Thyroid gland (tissue), 4 donors: Measurements from ENCODE around the gene SMG6. TPM values are rescaled to one million over a fixed set of nuclear protein-coding genes. Genes with fewer than 3 reads are reported as not detected.
"Not testable (repeated sequence)": the region's sequence is repeated elsewhere in the genome, so short reads cannot be mapped to it uniquely, and the experiment has no call there.

Experiments used
- DNase-seq, 2 donors: peaks; one replicate each; pipeline ENCODE4 v3.0.0-alpha.2; 2019
- H3K27ac ChIP-seq, 3 donors: fragments of 200-600 bp; sonication (generic); 1 replicate in 2 of 3; 2 replicates in 1 of 3; pipeline ENCODE4 v1.5.1; 2016 to 2019; ENCODE audit warnings: mild to moderate bottlenecking in 1 of 3, moderate library complexity in 1 of 3
- H3K27me3 ChIP-seq: fragments of 200-600 bp; sonication (generic); one replicate; pipeline ENCODE4 v1.5.1; 2019
- H3K36me3 ChIP-seq, 2 donors: fragments of 200-600 bp; sonication (generic); one replicate each; pipeline ENCODE4 v1.5.1; 2016 to 2019
- H3K4me1 ChIP-seq, 2 donors: fragments of 200-600 bp; sonication (generic); one replicate each; pipeline ENCODE4 v1.5.1; 2017 to 2019
- H3K4me3 ChIP-seq, 3 donors: fragments of 200-600 bp; sonication (generic); replicated peaks in 1 of 3; 1 replicate in 2 of 3; 2 replicates in 1 of 3; pipeline ENCODE4 v1.5.1; 2016; ENCODE audit warnings: mild to moderate bottlenecking in 1 of 3
- H3K9me3 ChIP-seq: fragments of 200-600 bp; sonication (generic); one replicate; pipeline ENCODE4 v1.5.1; 2017
- CTCF ChIP-seq, 6 experiments: fragments of 200-600 bp in 3 of 6; fragments of 450-650 bp in 3 of 6; sonication (generic) in 3 of 6; IDR thresholded peaks; one replicate each; pipeline ENCODE4 v1.5.1; 2016 to 2019; ENCODE audit warnings: antibody characterized with exemption in 6 of 6, mild to moderate bottlenecking in 2 of 6, inconsistent platforms in 1 of 6, moderate library complexity in 1 of 6
- POLR2A ChIP-seq, 2 donors: fragments of 450-650 bp; IDR thresholded peaks; one replicate each; pipeline ENCODE4 v1.6.1; 2017; ENCODE audit warnings: antibody characterized with exemption in 2 of 2, mild to moderate bottlenecking in 2 of 2, moderate library complexity in 1 of 2
- WGBS, 2 donors: methylation state at CpG; one replicate each; pipeline ENCODE4 v1.1.5; 2017; 5-methylcytosine and 5-hydroxymethylcytosine counted together
- intact Hi-C: fragments of 100-400 bp; cut with DNase I; formaldehyde crosslinking; loops from one replicate; pipeline ENCODE4 v1.15.1; 2023
- total RNA-seq, 4 donors: library from RNA; depleted of rRNA; stranded (reverse); fragments of >200 nt; gene quantifications; one replicate each; pipeline ENCODE4 v1.2.3, GENCODE V29; 2016

The SMG6 gene
- total RNA-seq, 4 donors from 2014 or later: 26.0 to 35.9 (median 32.9) TPM

- no peaks in the 10 kb centered on the region for H3K27me3 ChIP-seq
- TF ChIP-seq CTCF (IDR thresholded peaks at IDR 0.05) (no peak), POLR2A (IDR thresholded peaks at IDR 0.05) (no peak)
- H3K27ac ChIP-seq: no peak overlapping the region
- no peaks in the 10 kb centered on the region for H3K9me3 ChIP-seq
- no peak overlapping the region for H3K4me3 ChIP-seq
- intact Hi-C loops: no loop called here
- no peaks in the 10 kb centered on the region for H3K4me1 ChIP-seq
- no peak for DNase-seq
- no peaks in the 10 kb centered on the region for H3K36me3 ChIP-seq
- 71 to 80% methylated on average over 8 of the region's 8 CpGs for WGBS, 2 donors
Measured at GRCh38 chr17:2263183-2264066, 40.2 kb downstream of the SMG6 start.

- intact Hi-C loops: no loop called here
- Histone ChIP-seq H3K4me1 (no peaks in the 10 kb centered on the region), H3K9me3 (no peaks in the 10 kb centered on the region), H3K27me3 (no peaks in the 10 kb centered on the region), H3K36me3 (no peaks in the 10 kb centered on the region), H3K4me3 (no peak overlapping the region), H3K27ac (no peak overlapping the region)
- DNase-seq: no peak
- WGBS, 2 donors: 87 to 96% methylated on average over 2 of the region's 2 CpGs
- TF ChIP-seq CTCF (IDR thresholded peaks at IDR 0.05) (no peak), POLR2A (IDR thresholded peaks at IDR 0.05) (no peak)
Measured at GRCh38 chr17:2262135-2262587, 41.4 kb downstream of the SMG6 start.

DNA sequence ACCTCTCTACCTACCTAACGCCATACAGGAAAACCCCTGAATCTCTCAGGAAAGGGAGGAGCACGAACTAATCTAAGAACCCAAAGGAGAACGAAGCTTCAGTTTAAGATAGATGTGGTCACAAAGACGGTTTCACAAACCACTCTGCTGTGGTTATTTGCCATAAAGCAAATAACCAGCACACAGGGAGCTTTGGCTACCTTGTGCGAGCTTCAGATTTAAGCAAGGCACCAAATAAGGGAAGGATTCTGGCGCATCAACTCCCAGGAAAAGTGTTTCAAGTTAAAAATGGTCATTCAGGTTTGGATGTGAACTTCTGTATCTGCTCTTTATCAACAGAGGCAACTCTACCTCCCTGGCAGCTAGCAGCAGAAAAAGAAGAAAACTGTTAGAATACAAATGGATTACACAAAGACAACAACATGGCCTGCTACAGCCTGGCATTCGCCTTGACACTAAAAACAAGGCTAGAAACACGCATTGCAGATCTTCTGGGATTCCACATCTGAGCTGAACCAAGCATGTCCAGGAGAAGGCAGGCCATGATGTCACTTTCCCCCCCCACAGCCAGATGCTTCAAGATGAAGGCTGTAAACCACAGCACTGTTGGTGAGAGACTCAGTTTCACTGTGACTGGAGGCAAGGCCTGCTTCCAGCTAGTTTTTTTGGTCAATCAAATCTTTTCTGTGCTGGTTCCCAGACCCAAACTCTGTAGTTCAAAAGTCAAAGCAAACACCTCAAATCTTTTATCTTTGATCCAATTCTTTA, 43.6 kb downstream of the SMG6 start:
- Histone ChIP-seq H3K9me3 (no peaks in the 10 kb centered on the region), H3K27ac (no peak overlapping the region), H3K4me1 (no peaks in the 10 kb centered on the region), H3K4me3 (no peak overlapping the region), H3K36me3 (no peaks in the 10 kb centered on the region), H3K27me3 (no peaks in the 10 kb centered on the region)
- 80 to 87% methylated on average over 8 of the region's 8 CpGs for WGBS, 2 donors
- intact Hi-C loops: no loop called here
- DNase-seq: no peak
- TF ChIP-seq POLR2A (IDR thresholded peaks at IDR 0.05) (no peak), CTCF (IDR thresholded peaks at IDR 0.05) (no peak)

DNA sequence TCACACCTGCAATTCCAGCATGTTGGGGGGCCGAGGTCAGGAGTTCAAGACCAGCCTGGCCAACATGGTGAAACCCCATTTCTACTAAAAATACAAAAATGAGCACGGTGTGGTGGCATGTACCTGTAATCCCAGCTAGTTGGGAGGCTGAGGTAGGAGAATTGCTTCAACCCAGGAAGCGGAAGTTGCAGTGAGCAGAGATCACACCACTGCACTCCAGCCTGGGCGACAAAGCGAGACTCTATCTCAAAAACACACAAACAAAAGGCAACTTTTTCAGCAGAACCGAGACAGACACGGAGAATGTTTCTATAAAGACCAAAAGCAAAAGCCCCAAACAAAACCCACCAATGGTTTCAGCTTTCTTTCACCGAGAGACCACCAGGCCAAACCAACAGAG, 44.8 kb downstream of the SMG6 start:
- 89 to 94% methylated on average over 8 of the region's 8 CpGs for WGBS, 2 donors
- H3K27me3 ChIP-seq, H3K4me3 ChIP-seq, H3K36me3 ChIP-seq, DNase-seq, H3K9me3 ChIP-seq, H3K27ac ChIP-seq, H3K4me1 ChIP-seq, intact Hi-C loops: not testable (repeated sequence)

- intact Hi-C loops: no loop called here
- peaks cover 0 to 8% of the 10 kb centered on the region in 2 donors for H3K36me3 ChIP-seq
- TF ChIP-seq POLR2A (IDR thresholded peaks at IDR 0.05) (no peak), CTCF (IDR thresholded peaks at IDR 0.05) (no peak)
- H3K4me1 ChIP-seq: peaks cover 0 to 11% of the 10 kb centered on the region in 2 donors
- H3K9me3 ChIP-seq: no peaks in the 10 kb centered on the region
- no peak overlapping the region for H3K4me3 ChIP-seq
- DNase-seq: peak in 1 of 2 donors; percentile 35
- H3K27ac ChIP-seq: no peak overlapping the region
- no peaks in the 10 kb centered on the region for H3K27me3 ChIP-seq
- WGBS, 2 donors: 49 to 52% methylated on average over 5 of the region's 5 CpGs
Measured at GRCh38 chr17:2253768-2254406, 49.7 kb downstream of the SMG6 start.
